ENCODE data around the gene MSANTD1.

MSANTD1 gene

DNA sequence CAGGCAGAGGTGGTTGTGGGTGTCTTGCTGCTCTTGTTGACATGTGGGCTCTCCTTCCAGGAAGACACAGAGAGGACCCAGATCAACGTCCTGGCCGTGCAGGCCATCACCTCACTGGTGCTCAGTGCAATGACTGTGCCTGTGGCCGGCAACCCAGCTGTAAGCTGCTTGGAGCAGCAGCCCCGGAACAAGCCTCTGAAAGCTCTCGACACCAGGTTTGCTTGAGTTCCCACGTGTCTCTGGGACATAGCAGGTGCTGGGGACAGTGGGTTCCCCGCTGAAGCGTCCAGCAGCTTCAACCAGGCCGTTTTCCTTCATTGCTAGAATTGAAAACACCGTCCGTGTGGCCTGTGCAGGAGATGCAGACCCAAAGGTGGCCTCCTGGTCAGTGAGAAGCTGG lies 25.6 kb upstream of the MSANTD1 start:
- FAIRE-seq (no peak), DNase-seq (ENCODE audit: insufficient read length, low spot score) (no peak)
- TF ChIP-seq, protein P1, sequence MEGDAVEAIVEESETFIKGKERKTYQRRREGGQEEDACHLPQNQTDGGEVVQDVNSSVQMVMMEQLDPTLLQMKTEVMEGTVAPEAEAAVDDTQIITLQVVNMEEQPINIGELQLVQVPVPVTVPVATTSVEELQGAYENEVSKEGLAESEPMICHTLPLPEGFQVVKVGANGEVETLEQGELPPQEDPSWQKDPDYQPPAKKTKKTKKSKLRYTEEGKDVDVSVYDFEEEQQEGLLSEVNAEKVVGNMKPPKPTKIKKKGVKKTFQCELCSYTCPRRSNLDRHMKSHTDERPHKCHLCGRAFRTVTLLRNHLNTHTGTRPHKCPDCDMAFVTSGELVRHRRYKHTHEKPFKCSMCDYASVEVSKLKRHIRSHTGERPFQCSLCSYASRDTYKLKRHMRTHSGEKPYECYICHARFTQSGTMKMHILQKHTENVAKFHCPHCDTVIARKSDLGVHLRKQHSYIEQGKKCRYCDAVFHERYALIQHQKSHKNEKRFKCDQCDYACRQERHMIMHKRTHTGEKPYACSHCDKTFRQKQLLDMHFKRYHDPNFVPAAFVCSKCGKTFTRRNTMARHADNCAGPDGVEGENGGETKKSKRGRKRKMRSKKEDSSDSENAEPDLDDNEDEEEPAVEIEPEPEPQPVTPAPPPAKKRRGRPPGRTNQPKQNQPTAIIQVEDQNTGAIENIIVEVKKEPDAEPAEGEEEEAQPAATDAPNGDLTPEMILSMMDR (IDR thresholded peaks at IDR 0.05; ENCODE audit: insufficient read depth, missing control alignments) = no peak

DNA sequence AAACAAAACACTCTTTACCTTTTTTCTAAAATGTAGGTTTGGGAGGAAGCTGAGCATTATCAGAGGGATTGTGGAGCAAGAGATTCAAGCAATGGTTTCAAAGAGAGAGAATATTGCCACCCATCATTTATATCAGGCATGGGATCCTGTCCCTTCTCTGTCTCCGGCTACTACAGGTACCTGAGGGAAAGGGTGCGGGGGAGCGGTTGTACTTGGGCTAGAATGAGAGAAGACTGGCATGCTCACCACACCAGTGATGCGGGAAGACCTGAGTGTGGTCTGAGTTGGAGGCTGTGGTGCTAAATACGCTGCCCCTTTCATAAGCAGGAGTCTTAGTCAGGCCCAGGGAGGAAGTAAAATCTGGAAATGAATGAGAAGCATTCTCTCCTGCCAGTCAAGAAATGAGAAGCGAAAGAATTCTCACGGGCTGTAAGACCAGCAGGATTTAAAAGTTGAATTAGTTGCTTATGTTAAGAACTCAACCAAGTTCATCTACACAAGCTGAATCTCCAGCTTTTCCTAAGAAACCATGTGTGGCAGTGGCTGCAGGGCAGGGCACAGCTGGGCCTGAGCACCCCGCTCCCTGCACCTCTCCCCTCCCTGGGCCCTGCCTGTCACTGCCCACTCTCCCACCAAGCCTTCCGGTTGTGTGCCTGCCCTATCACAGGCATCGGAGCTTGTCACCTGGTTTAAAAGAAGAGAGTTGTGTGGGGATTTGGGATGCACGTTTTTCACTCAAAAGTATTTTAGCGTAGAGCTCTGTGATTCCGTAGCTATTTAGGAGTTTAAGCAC lies 24.8 kb upstream of the MSANTD1 start:
- no peak for FAIRE-seq
- DNase-seq (ENCODE audit: insufficient read length, low spot score) = no peak
- TF ChIP-seq, protein P1 (IDR thresholded peaks at IDR 0.05; ENCODE audit: insufficient read depth, missing control alignments) = no peak

DNA sequence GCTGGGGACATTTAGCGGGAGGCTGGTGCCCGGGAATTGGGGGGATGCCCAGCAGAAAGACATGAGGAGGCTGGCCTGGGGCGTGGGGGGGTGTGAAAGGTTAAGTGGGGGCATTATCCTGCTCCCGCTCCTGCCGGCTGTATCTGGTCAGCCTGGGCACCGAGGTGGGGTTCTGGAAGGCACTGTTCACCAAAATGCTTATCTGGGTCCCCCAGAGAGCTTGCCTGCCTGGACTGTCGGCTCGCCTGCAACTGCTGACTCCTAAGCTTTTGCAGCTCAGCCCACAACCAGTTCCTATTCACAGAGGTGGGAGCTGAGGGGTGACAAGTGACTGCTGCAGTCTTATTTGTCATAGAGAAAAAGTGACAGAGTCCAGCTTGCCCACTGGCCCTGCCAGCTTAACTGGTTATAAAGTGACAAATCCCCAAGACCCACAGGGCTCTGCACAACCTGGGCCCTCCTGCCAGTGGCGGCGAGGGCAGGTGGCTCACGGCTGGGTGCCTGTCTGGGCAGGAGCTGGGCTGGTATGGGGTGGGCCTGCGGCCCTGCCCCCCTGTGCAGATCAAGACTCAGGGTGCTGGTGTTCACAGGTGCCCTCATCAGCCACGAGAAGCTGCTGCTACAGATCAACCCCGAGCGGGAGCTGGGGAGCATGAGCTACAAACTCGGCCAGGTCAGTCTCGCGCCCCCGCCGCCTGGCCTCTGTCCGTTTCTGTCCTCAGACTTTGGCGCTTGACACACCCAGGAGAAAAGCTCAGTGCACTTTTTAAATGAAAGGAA lies 23.7 kb upstream of the MSANTD1 start:
- FAIRE-seq = no peak
- TF ChIP-seq, protein P1 (IDR thresholded peaks at IDR 0.05; ENCODE audit: insufficient read depth, missing control alignments) = no peak
- no peak for DNase-seq (ENCODE audit: insufficient read length, low spot score)

DNA sequence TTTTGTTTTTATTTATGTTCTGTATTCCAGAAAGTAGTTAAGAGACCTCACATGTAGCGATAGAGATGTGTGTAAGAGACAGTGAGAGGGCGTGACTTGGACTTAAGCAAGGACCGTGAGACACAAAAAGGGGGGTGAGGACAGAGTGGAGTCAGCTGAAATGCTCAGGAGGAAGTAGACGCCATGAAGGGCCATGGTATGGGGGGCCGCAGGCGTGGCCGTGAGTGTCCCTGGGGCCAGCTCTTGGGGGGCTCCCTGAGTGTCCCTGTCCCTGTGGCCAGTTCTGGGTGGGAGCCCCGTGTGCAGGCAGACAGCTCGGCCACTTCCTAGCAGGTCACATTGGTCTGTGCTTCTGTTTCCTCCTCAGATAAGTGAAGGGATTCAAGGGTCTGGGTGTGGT lies 23.0 kb upstream of the MSANTD1 start:
- DNase-seq (ENCODE audit: insufficient read length, low spot score) = no peak
- FAIRE-seq = no peak
- TF ChIP-seq, protein P1 (IDR thresholded peaks at IDR 0.05; ENCODE audit: insufficient read depth, missing control alignments) = no peak

DNA sequence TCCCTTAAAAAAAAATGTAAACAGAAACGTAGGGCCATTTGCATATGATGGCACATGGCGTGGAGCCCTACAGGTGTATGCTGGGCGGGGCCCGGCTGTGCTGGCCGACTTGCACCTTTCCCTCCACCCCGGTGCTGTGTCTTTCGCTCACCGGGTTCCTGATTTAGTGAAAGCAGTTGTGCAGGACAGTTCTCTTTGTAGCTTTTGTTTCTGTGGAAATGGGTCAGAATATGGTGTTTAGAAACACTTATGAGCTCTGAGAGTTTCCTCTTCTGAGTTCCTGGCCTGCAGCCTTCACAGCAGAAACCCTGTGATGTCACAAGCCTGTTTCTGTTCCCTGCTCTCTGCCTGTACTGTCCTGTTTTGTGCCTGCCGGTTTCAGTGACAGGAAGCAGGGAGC lies 22.5 kb upstream of the MSANTD1 start:
- TF ChIP-seq, protein P1 (IDR thresholded peaks at IDR 0.05; ENCODE audit: insufficient read depth, missing control alignments) = no peak
- no peak for FAIRE-seq
- DNase-seq (ENCODE audit: insufficient read length, low spot score) = no peak

DNA sequence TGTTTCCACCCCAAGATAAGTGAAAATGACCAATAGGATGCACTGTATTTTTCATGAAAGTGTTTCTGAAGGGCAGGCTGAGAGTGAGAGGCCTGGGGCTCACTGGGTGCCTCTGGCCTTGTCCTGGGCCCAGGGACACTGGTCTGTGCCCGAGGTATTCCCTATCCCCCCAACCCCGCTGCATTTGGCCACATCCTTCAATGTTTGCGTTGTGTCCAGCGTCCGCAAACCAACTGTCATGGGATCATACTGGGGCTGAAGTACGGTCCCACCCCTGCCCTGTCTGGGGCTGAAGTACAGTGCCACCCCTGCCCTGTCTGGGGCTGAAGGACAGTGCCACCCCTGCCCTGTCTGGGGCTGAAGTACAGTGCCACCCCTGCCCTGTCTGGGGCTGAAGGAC lies 22.0 kb upstream of the MSANTD1 start:
- no peak for FAIRE-seq
- TF ChIP-seq, protein P1 (IDR thresholded peaks at IDR 0.05; ENCODE audit: insufficient read depth, missing control alignments) = no peak
- no peak for DNase-seq (ENCODE audit: insufficient read length, low spot score)
